Measurements from ENCODE around the gene YPEL2. TPM values are rescaled to one million over a fixed set of nuclear protein-coding genes. Genes with fewer than 3 reads are reported as not detected.

YPEL2 gene
- total RNA-seq, 4 donors from 2014 or later: 16.5 to 24.1 (median 21.8) TPM

GRCh38 chr17:59433586-59433985 is 102.1 kb downstream of the YPEL2 start:
- DNase-seq: no peak

GRCh38 chr17:59434429-59434828 is 103.0 kb downstream of the YPEL2 start:
- TF ChIP-seq CTCF (IDR thresholded peaks at IDR 0.05): no peak
- TF ChIP-seq POLR2A (IDR thresholded peaks at IDR 0.05): no peak
- no peaks in the 10 kb centered on the region for H3K9me3 ChIP-seq
- H3K4me1 ChIP-seq: no peaks in the 10 kb centered on the region

More at GRCh38 chr17:59433586-59433985, 102.1 kb downstream of the YPEL2 start:
- H3K36me3 ChIP-seq: no peaks in the 10 kb centered on the region
- H3K9me3 ChIP-seq: no peaks in the 10 kb centered on the region
- no peaks in the 10 kb centered on the region for H3K4me1 ChIP-seq
- no peak overlapping the region for H3K4me3 ChIP-seq
- no peaks in the 10 kb centered on the region for H3K27me3 ChIP-seq
- H3K27ac ChIP-seq: no peak overlapping the region
- TF ChIP-seq POLR2A (IDR thresholded peaks at IDR 0.05) (no peak), CTCF (IDR thresholded peaks at IDR 0.05) (no peak)

GRCh38 chr17:59435238-59435637 is 103.8 kb downstream of the YPEL2 start:
- Histone ChIP-seq H3K36me3 (no peaks in the 10 kb centered on the region), H3K27me3 (no peaks in the 10 kb centered on the region), H3K27ac (no peak overlapping the region), H3K9me3 (no peaks in the 10 kb centered on the region), H3K4me1 (peaks cover 0 to 3% (median under 1%) of the 10 kb centered on the region in 4 donors), H3K4me3 (no peak overlapping the region)
- no peak for TF ChIP-seq POLR2A (IDR thresholded peaks at IDR 0.05)
- TF ChIP-seq CTCF (IDR thresholded peaks at IDR 0.05): no peak
- DNase-seq: no peak

More at GRCh38 chr17:59434429-59434828, 103.0 kb downstream of the YPEL2 start:
- Histone ChIP-seq H3K27me3 (no peaks in the 10 kb centered on the region), H3K4me3 (no peak overlapping the region), H3K27ac (no peak overlapping the region), H3K36me3 (no peaks in the 10 kb centered on the region)
- no peak for DNase-seq

- Histone ChIP-seq H3K36me3 (no peaks in the 10 kb centered on the region), H3K4me3 (no peak overlapping the region), H3K4me1 (peaks cover 0 to 11% (median 4%) of the 10 kb centered on the region in 4 donors), H3K27me3 (no peaks in the 10 kb centered on the region), H3K27ac (no peak overlapping the region), H3K9me3 (no peaks in the 10 kb centered on the region)
- no peak for DNase-seq
- TF ChIP-seq POLR2A (IDR thresholded peaks at IDR 0.05) (no peak), CTCF (IDR thresholded peaks at IDR 0.05) (no peak)
Measured at GRCh38 chr17:59436900-59437299, 105.4 kb downstream of the YPEL2 start.

GRCh38 chr17:59437791-59438281 is 106.4 kb downstream of the YPEL2 start:
- H3K36me3 ChIP-seq: no peaks in the 10 kb centered on the region
- DNase-seq: no peak
- H3K9me3 ChIP-seq: no peaks in the 10 kb centered on the region
- no peaks in the 10 kb centered on the region for H3K27me3 ChIP-seq
- TF ChIP-seq CTCF (IDR thresholded peaks at IDR 0.05) (no peak), POLR2A (IDR thresholded peaks at IDR 0.05) (no peak)
- H3K27ac ChIP-seq: no peak overlapping the region
- H3K4me1 ChIP-seq: peaks cover 0 to 11% (median 4%) of the 10 kb centered on the region in 4 donors
- H3K4me3 ChIP-seq: no peak overlapping the region

- DNase-seq: no peak
- H3K9me3 ChIP-seq: no peaks in the 10 kb centered on the region
- no peak overlapping the region for H3K27ac ChIP-seq
- TF ChIP-seq CTCF (IDR thresholded peaks at IDR 0.05) (no peak), POLR2A (IDR thresholded peaks at IDR 0.05) (no peak)
- no peak overlapping the region for H3K4me3 ChIP-seq
- H3K27me3 ChIP-seq: no peaks in the 10 kb centered on the region
- peaks cover 0 to 11% (median 4%) of the 10 kb centered on the region in 4 donors for H3K4me1 ChIP-seq
- no peaks in the 10 kb centered on the region for H3K36me3 ChIP-seq
Measured at GRCh38 chr17:59439262-59439661, 107.8 kb downstream of the YPEL2 start.

Measured in Peyer's patch (tissue), 4 donors.